Activated CD8-positive, alpha-beta T cell treated with anti-CD3 and anti-CD28 coated beads, Interleukin-2, amount 10 ng/mL, durations not matched to agents 7 days and 5 days (primary cell): ENCODE results near the gene DSCAML1. TPM values are rescaled to one million over a fixed set of nuclear protein-coding genes. Genes with fewer than 3 reads are reported as not detected.
A peak's percentile ranks its signal among the peaks of the same experiment; 100 is the strongest.

Experiments
- ATAC-seq: fragments of 150-1000 bp; cut with Tn5 transposase; one replicate; pipeline ENCODE4 v1.10.0; 2021; ENCODE audit warnings: moderate library complexity
- CTCF ChIA-PET: fragments of 350-600 bp; sonication (Branson Sonifier 250); formaldehyde crosslinking; loops from one replicate; lab custom pipeline; 2021; ENCODE audit warnings: antibody characterized with exemption; lab: Charles Lee
- POLR2A ChIA-PET: fragments of 350-600 bp; sonication (Branson Sonifier 250); formaldehyde crosslinking; loops from one replicate; lab custom pipeline; 2021; ENCODE audit warnings: antibody characterized with exemption; lab: Charles Lee
- DNase-seq: peaks from one replicate; pipeline ENCODE4 v3.0.0-alpha.2; 2020
- H3K27ac Mint-ChIP-seq: one replicate; pipeline ENCODE4 v1.8.0; 2021; ENCODE audit warnings: mild to moderate bottlenecking, mixed read lengths
- H3K27me3 Mint-ChIP-seq: one replicate; pipeline ENCODE4 v1.8.0; 2021; ENCODE audit warnings: low read depth, mixed read lengths
- H3K36me3 Mint-ChIP-seq: one replicate; pipeline ENCODE4 v1.8.0; 2021; ENCODE audit warnings: low read depth, mixed read lengths
- H3K4me1 Mint-ChIP-seq: one replicate; pipeline ENCODE4 v1.8.0; 2021; ENCODE audit warnings: low read depth, mixed read lengths
- H3K4me3 Mint-ChIP-seq: one replicate; pipeline ENCODE4 v1.8.0; 2021; ENCODE audit warnings: mild to moderate bottlenecking, mixed read lengths
- H3K9me3 Mint-ChIP-seq: one replicate; pipeline ENCODE4 v1.8.0; 2022; ENCODE audit warnings: mixed read lengths; ENCODE audit not compliant: insufficient read depth
- total RNA-seq, 2 experiments: library from RNA; stranded (reverse); gene quantifications; one replicate each; pipeline ENCODE4 v1.2.3, GENCODE V29; 2021

The DSCAML1 gene
- under 1 TPM; 0.16 to 0.37 TPM for total RNA-seq

- H3K27ac Mint-ChIP-seq = no peak within 1 kb of the TSS
- H3K36me3 Mint-ChIP-seq = no peaks in the 10 kb centered on the region
- H3K4me3 Mint-ChIP-seq = no peak within 1 kb of the TSS
- H3K27me3 Mint-ChIP-seq = peaks cover 62% of the 10 kb centered on the region
- ATAC-seq (peak; percentile 91), DNase-seq (peak; percentile 43)
- CTCF ChIA-PET = interaction anchor here (2.6 kb wide), 1 partner anchor 11 kb away, joined by 28 read pairs; no protein-coding TSS in a partner anchor
- POLR2A ChIA-PET = no interaction called here
- no peaks in the 10 kb centered on the region for H3K9me3 Mint-ChIP-seq
- H3K4me1 Mint-ChIP-seq = peaks cover 4% of the 10 kb centered on the region
These were observed at the start of gene DSCAML1 for GRCh38 chr11:117796872-117797529. TSS of gene DSCAML1 (minus strand) at chr11:117797216. CDS start at chr11:117797079, 137 bp downstream.

GRCh38 chr11:117843666-117844484 lies 46.9 kb upstream of the DSCAML1 start:
- POLR2A ChIA-PET = no interaction called here
- CTCF ChIA-PET = interaction anchor here (0.6 to 8.9 kb wide), 34 partner anchors 11 to 327 kb away, joined by 3 to 212 read pairs (median 3); partner anchors contain the start of genes FXYD2 and IL10RA
- Mint-ChIP-seq H3K27me3 (peaks cover 11% of the 10 kb centered on the region), H3K36me3 (no peaks in the 10 kb centered on the region), H3K4me3 (no peak overlapping the region), H3K9me3 (no peaks in the 10 kb centered on the region), H3K4me1 (peaks cover 7% of the 10 kb centered on the region), H3K27ac (no peak overlapping the region)
- peak; percentile 85 for ATAC-seq
- DNase-seq = peak; percentile 90

GRCh38 chr11:117842131-117842941 lies 45.3 kb upstream of the DSCAML1 start:
- no peak for ATAC-seq

GRCh38 chr11:117841551-117842031 lies 44.6 kb upstream of the DSCAML1 start:
- H3K27me3 Mint-ChIP-seq = peaks cover 13% of the 10 kb centered on the region
- no peaks in the 10 kb centered on the region for H3K9me3 Mint-ChIP-seq
- ChIA-PET CTCF (interaction anchor here (1.4 to 8.9 kb wide), 9 partner anchors 9 to 212 kb away, joined by 4 to 212 read pairs (median 21); partner anchors contain the start of gene FXYD2), POLR2A (no interaction called here)
- no peak for DNase-seq
- ATAC-seq = no peak
- no peak overlapping the region for H3K4me3 Mint-ChIP-seq
- peaks cover 25% of the 10 kb centered on the region for H3K4me1 Mint-ChIP-seq
- H3K36me3 Mint-ChIP-seq = no peaks in the 10 kb centered on the region
- peak overlapping the region; percentile 26 for H3K27ac Mint-ChIP-seq

More at GRCh38 chr11:117842131-117842941, 45.3 kb upstream of the DSCAML1 start:
- Mint-ChIP-seq H3K9me3 (no peaks in the 10 kb centered on the region), H3K27me3 (peaks cover 17% of the 10 kb centered on the region), H3K4me1 (peaks cover 22% of the 10 kb centered on the region), H3K27ac (no peak overlapping the region), H3K36me3 (no peaks in the 10 kb centered on the region), H3K4me3 (no peak overlapping the region)
- POLR2A ChIA-PET = interaction anchor here (1.0 kb wide), 1 partner anchor 104 kb away, joined by 6 read pairs; no protein-coding TSS in a partner anchor
- peak; percentile 20 for DNase-seq
- CTCF ChIA-PET = interaction anchor here (0.9 to 8.9 kb wide), 19 partner anchors 9 to 211 kb away, joined by 3 to 212 read pairs (median 4); partner anchors contain the start of genes FXYD2 and IL10RA

- ChIA-PET POLR2A (no interaction called here), CTCF (interaction anchor here (1.4 to 8.9 kb wide), 3 partner anchors 24 to 212 kb away, joined by 11 to 212 read pairs (median 13); no protein-coding TSS in a partner anchor)
- DNase-seq (peak; percentile 18), ATAC-seq (no peak)
- Mint-ChIP-seq H3K27me3 (peaks cover 10% of the 10 kb centered on the region), H3K9me3 (no peaks in the 10 kb centered on the region), H3K4me1 (peaks cover 25% of the 10 kb centered on the region), H3K4me3 (no peak overlapping the region), H3K27ac (peak overlapping the region; percentile 26), H3K36me3 (no peaks in the 10 kb centered on the region)
These were observed 44.0 kb upstream of the DSCAML1 start for GRCh38 chr11:117840881-117841550.

GRCh38 chr11:117839936-117840813 lies 43.2 kb upstream of the DSCAML1 start:
- DNase-seq = peak; percentile 17
- CTCF ChIA-PET = interaction anchor here (0.6 to 8.9 kb wide), 3 partner anchors 24 to 213 kb away, joined by 3 to 212 read pairs (median 13); no protein-coding TSS in a partner anchor
- no peak for ATAC-seq
- no peaks in the 10 kb centered on the region for H3K9me3 Mint-ChIP-seq
- POLR2A ChIA-PET = no interaction called here
- H3K27ac Mint-ChIP-seq = no peak overlapping the region
- peaks cover 29% of the 10 kb centered on the region for H3K4me1 Mint-ChIP-seq
- no peak overlapping the region for H3K4me3 Mint-ChIP-seq
- peaks cover 7% of the 10 kb centered on the region for H3K27me3 Mint-ChIP-seq
- no peaks in the 10 kb centered on the region for H3K36me3 Mint-ChIP-seq

- POLR2A ChIA-PET = no interaction called here
- Mint-ChIP-seq H3K36me3 (no peaks in the 10 kb centered on the region), H3K27ac (no peak overlapping the region), H3K9me3 (no peaks in the 10 kb centered on the region), H3K4me3 (no peak overlapping the region), H3K4me1 (peaks cover 29% of the 10 kb centered on the region), H3K27me3 (peaks cover 7% of the 10 kb centered on the region)
- no peak for ATAC-seq
- peak; percentile 19 for DNase-seq
- CTCF ChIA-PET = interaction anchor here (8.9 kb wide), 1 partner anchor 107 kb away, joined by 212 read pairs; no protein-coding TSS in a partner anchor
These were observed 42.4 kb upstream of the DSCAML1 start for GRCh38 chr11:117839380-117839881.

- no peak overlapping the region for H3K27ac Mint-ChIP-seq
- peaks cover 28% of the 10 kb centered on the region for H3K4me1 Mint-ChIP-seq
- no peak for ATAC-seq
- DNase-seq = no peak
- H3K9me3 Mint-ChIP-seq = no peaks in the 10 kb centered on the region
- no peak overlapping the region for H3K4me3 Mint-ChIP-seq
- ChIA-PET CTCF (interaction anchor here (8.9 kb wide), 1 partner anchor 108 kb away, joined by 212 read pairs; no protein-coding TSS in a partner anchor), POLR2A (no interaction called here)
- H3K36me3 Mint-ChIP-seq = no peaks in the 10 kb centered on the region
- peaks cover 7% of the 10 kb centered on the region for H3K27me3 Mint-ChIP-seq
These were observed 41.9 kb upstream of the DSCAML1 start for GRCh38 chr11:117838901-117839300.

GRCh38 chr11:117837791-117838190 lies 40.8 kb upstream of the DSCAML1 start:
- Mint-ChIP-seq H3K27ac (peak overlapping the region; percentile 15), H3K27me3 (peaks cover 7% of the 10 kb centered on the region)

More at GRCh38 chr11:117837791-117838190, 40.8 kb upstream of the DSCAML1 start:
- no peaks in the 10 kb centered on the region for H3K36me3 Mint-ChIP-seq
- DNase-seq (peak; percentile 37), ATAC-seq (no peak)
- H3K4me3 Mint-ChIP-seq = no peak overlapping the region
- CTCF ChIA-PET = interaction anchor here (0.7 to 1.3 kb wide), 2 partner anchors 17 to 109 kb away, joined by 3 read pairs; no protein-coding TSS in a partner anchor
- peaks cover 21% of the 10 kb centered on the region for H3K4me1 Mint-ChIP-seq
- POLR2A ChIA-PET = no interaction called here
- H3K9me3 Mint-ChIP-seq = no peaks in the 10 kb centered on the region
